SIG-M5 treated with dmso at 0.1 percent for 504 hours (cell line): ENCODE measurements around the gene SYF2.
"Not testable (repeated sequence)": the region's sequence is repeated elsewhere in the genome, so short reads cannot be mapped to it uniquely, and the experiment has no call there.

Experiments
- DNase-seq: peaks from one replicate; lab custom pipeline; 2025; ENCODE audit not compliant: unreplicated experiment; lab: John Stamatoyannopoulos, UW

Gene SYF2

GRCh38 chr1:25208092-25208491, 24.2 kb downstream of the SYF2 start:
- DNase-seq: no peak

- DNase-seq: no peak
Measured at GRCh38 chr1:25206201-25206600, 26.1 kb downstream of the SYF2 start.

- no peak for DNase-seq
Measured at GRCh38 chr1:25205786-25206185, 26.5 kb downstream of the SYF2 start.

- peak; percentile 27 for DNase-seq
Measured at GRCh38 chr1:25204797-25205480, 27.4 kb downstream of the SYF2 start.

- DNase-seq: no peak
Measured at GRCh38 chr1:25201006-25201405, 31.3 kb downstream of the SYF2 start.

- DNase-seq: no peak
Measured at GRCh38 chr1:25199819-25200620, 32.3 kb downstream of the SYF2 start.

GRCh38 chr1:25198663-25199252, 33.5 kb downstream of the SYF2 start:
- DNase-seq: no peak

GRCh38 chr1:25197982-25198662, 34.2 kb downstream of the SYF2 start:
- no peak for DNase-seq

- DNase-seq: no peak
Measured at GRCh38 chr1:25197235-25197975, 34.9 kb downstream of the SYF2 start.

- DNase-seq: no peak
Measured at GRCh38 chr1:25196830-25197229, 35.5 kb downstream of the SYF2 start.

- DNase-seq: no peak
Measured at GRCh38 chr1:25195835-25196234, 36.5 kb downstream of the SYF2 start.

GRCh38 chr1:25194572-25195020, 37.7 kb downstream of the SYF2 start:
- no peak for DNase-seq

- no peak for DNase-seq
Measured at GRCh38 chr1:25194054-25194453, 38.2 kb downstream of the SYF2 start.

GRCh38 chr1:25193229-25193628, 39.1 kb downstream of the SYF2 start:
- no peak for DNase-seq

- no peak for DNase-seq
Measured at GRCh38 chr1:25192154-25192553, 40.1 kb downstream of the SYF2 start.

GRCh38 chr1:25190260-25190659, 42.0 kb downstream of the SYF2 start:
- DNase-seq: no peak

- DNase-seq: not testable (repeated sequence)
Measured at GRCh38 chr1:25187904-25188303, 44.4 kb downstream of the SYF2 start.

- no peak for DNase-seq
Measured at GRCh38 chr1:25187077-25187476, 45.2 kb downstream of the SYF2 start.

GRCh38 chr1:25186161-25187007, 45.9 kb downstream of the SYF2 start:
- DNase-seq: no peak
